Left lung (tissue), 10 donors: Measurements from ENCODE around the gene INPP5A. TPM values are rescaled to one million over a fixed set of nuclear protein-coding genes. Genes with fewer than 3 reads are reported as not detected.

ENCODE experiments used
- ATAC-seq: fragments of 200-7000 bp; cut with Tn5 transposase; one replicate; pipeline ENCODE4 v1.9.1; 2020; ENCODE audit warnings: moderate library complexity
- DNase-seq, 4 donors: peaks; one replicate each; pipeline ENCODE4 v3.0.0-alpha.2; 2013 to 2020
- H3K27ac ChIP-seq, 2 donors: fragments of 200-600 bp; sonication (generic) in 1 of 2; one replicate each; pipeline versions ENCODE4 v1.5.0 to v1.8.0; 2020 to 2021
- H3K27me3 ChIP-seq, 2 donors: fragments of 200-600 bp; sonication (generic) in 1 of 2; one replicate each; pipeline versions ENCODE4 v1.5.0 to v1.8.0; 2020 to 2021
- H3K36me3 ChIP-seq, 2 donors: fragments of 200-600 bp; sonication (generic) in 1 of 2; one replicate each; pipeline versions ENCODE4 v1.5.0 to v1.8.0; 2020 to 2021
- H3K4me1 ChIP-seq, 2 donors: fragments of 200-600 bp; one replicate each; pipeline ENCODE4 v1.8.0; 2021
- H3K4me3 ChIP-seq, 2 donors: fragments of 200-600 bp; sonication (generic) in 1 of 2; one replicate each; pipeline versions ENCODE4 v1.5.0 to v1.8.0; 2020 to 2021; ENCODE audit warnings: mild to moderate bottlenecking in 1 of 2
- H3K9me3 ChIP-seq, 2 donors: fragments of 200-600 bp; sonication (generic) in 1 of 2; one replicate each; pipeline versions ENCODE4 v1.5.0 to v1.8.0; 2020 to 2021
- intact Hi-C, 2 donors: fragments of 100-400 bp; cut with DNase I; formaldehyde crosslinking; loops; one replicate each; pipeline versions ENCODE4 v1.11.2 to v1.14.2; 2022
- polyA plus RNA-seq, 6 donors: library from polyadenylated mRNA; unstranded; fragments of 120-200 nt; gene quantifications; one replicate each; pipeline ENCODE4 v1.2.1, GENCODE V29; 2013; ENCODE audit not compliant: insufficient read length in 6 of 6
- total RNA-seq, 2 donors: library from RNA; stranded (reverse); fragmentation: NEBNext Ultra II Directional; extraction: Animal tissue kit (Norgen Biotek cat#: 25700); gene quantifications; one replicate each; pipeline ENCODE4 v1.2.1, GENCODE V29; 2021
- TF ChIP-seq, protein P1 (sequence below), 2 donors: fragments of 200-600 bp; sonication (generic) in 1 of 2; IDR thresholded peaks; one replicate each; pipeline versions ENCODE4 v1.5.0 to v1.8.0; 2021; ENCODE audit warnings: antibody characterized with exemption in 2 of 2
- donor health status: DM: no; HTN: yes; CAD: no.
- donor health status: DM: no; HTN: no; CAD: no.

Gene INPP5A
- total and polyA plus RNA-seq, 8 donors: 32.0 to 44.0 (median 36.8) TPM

DNA sequence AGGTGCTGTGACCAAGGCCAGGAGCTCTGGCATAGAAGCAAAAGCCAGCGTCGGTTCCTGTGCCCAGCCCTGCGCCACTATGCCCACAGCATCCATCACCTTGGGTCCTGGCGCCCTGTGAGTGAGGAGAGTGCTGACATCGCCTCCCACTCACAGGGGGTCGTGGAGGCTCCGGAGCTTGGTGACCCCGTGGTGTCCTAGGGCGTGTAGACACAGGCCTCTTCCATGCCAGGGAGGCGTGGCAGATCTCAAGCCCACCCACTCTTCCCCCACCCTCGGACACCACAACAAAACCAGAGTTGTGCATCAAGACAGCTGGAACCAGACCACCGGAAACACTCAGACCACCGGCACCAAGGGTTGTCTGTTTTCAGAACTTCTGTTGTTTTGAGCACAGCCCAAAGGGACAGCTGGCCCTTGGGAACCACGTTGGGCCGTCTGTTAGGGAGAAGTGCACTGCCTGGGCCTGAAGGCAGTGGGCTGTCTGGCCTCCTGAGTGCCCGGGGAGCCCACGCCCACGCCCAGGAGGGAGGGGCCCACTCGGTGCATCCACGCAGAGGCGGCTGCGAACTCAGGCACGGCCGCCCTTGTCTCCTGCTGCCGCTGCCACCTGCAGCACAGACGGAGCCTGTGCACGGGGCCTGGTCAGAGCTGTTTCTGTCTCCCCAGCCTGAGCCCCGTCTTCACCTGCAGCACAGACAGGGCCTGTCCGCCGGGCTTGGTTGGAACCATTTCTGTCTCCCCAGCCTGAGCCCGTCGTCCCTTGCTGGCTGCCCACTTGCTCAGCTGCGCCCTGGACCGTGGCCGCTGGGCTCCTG is 106.3 kb downstream of the INPP5A start:
- H3K9me3 ChIP-seq: no peaks in the 10 kb centered on the region
- DNase-seq: peak in 2 of 4 donors; percentile 22 to 69
- TF ChIP-seq, protein P1, sequence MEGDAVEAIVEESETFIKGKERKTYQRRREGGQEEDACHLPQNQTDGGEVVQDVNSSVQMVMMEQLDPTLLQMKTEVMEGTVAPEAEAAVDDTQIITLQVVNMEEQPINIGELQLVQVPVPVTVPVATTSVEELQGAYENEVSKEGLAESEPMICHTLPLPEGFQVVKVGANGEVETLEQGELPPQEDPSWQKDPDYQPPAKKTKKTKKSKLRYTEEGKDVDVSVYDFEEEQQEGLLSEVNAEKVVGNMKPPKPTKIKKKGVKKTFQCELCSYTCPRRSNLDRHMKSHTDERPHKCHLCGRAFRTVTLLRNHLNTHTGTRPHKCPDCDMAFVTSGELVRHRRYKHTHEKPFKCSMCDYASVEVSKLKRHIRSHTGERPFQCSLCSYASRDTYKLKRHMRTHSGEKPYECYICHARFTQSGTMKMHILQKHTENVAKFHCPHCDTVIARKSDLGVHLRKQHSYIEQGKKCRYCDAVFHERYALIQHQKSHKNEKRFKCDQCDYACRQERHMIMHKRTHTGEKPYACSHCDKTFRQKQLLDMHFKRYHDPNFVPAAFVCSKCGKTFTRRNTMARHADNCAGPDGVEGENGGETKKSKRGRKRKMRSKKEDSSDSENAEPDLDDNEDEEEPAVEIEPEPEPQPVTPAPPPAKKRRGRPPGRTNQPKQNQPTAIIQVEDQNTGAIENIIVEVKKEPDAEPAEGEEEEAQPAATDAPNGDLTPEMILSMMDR (IDR thresholded peaks at IDR 0.05): no peak
- H3K36me3 ChIP-seq: peaks cover 0 to 19% of the 10 kb centered on the region in 2 donors
- H3K4me1 ChIP-seq: no peaks in the 10 kb centered on the region
- no peak for ATAC-seq
- no peak overlapping the region for H3K27ac ChIP-seq
- H3K27me3 ChIP-seq: no peaks in the 10 kb centered on the region
- H3K4me3 ChIP-seq: no peak overlapping the region
- intact Hi-C loops: no loop called here

DNA sequence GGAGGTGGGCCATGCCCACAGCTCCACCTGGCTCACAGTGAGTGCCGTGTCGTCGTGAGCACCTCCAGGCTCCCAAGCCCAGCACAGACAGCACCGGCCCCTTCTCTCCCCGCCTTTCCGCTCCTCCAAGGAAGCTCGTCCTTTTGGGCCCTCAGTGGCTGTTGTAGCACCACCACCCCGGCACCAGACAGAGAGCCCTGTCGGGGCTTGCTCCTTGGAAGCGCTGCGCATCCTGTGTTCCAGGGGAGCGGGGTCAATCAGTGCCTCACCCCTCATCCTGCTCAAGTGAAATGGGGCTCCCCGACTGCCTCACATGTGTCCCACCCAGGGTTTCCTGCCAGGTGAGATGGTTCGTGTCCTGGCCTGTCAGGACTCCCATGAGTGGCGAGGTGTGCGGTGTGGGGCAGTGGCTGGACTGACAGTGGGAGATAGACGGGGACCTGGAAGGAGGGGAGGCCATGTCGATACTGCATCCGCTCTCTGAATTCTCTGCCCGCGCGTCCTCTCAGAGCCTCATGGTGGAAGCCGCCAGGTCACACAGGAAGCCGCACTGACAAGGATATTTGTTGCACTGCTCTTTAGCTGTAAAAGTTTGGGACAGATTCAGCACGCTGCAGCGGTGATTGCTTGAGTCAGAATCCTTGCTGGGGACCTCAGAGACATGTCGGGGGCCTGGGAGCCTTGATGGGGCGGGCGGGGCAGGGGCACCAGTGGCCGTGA is 107.1 kb downstream of the INPP5A start:
- no peak overlapping the region for H3K4me3 ChIP-seq
- no peaks in the 10 kb centered on the region for H3K4me1 ChIP-seq
- H3K27me3 ChIP-seq: no peaks in the 10 kb centered on the region
- H3K9me3 ChIP-seq: no peaks in the 10 kb centered on the region
- TF ChIP-seq, protein P1 (IDR thresholded peaks at IDR 0.05): no peak
- peaks cover 0 to 21% of the 10 kb centered on the region in 2 donors for H3K36me3 ChIP-seq
- no peak for ATAC-seq
- intact Hi-C loops: no loop called here
- DNase-seq: peak in 1 of 4 donors; percentile 49
- H3K27ac ChIP-seq: no peak overlapping the region

DNA sequence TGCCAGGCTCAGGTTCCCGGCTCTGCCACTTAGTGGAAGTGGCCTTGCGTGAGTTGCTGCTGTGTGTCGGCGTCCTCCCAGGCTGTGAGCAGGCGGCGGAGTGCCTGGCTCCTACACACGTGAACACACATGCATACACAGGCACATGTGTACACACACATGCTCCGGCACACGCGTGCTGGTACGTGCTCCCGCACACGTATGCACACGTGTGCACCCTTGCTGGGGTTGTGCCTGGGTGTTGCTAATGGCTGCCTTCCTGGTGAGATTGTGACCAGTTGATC is 107.6 kb downstream of the INPP5A start:
- DNase-seq (peak in 1 of 4 donors; percentile 68), ATAC-seq (no peak)
- Histone ChIP-seq H3K27ac (no peak overlapping the region), H3K4me1 (no peaks in the 10 kb centered on the region), H3K9me3 (no peaks in the 10 kb centered on the region), H3K27me3 (no peaks in the 10 kb centered on the region), H3K36me3 (peaks cover 0 to 26% of the 10 kb centered on the region in 2 donors), H3K4me3 (no peak overlapping the region)
- intact Hi-C loops: no loop called here
- TF ChIP-seq, protein P1 (IDR thresholded peaks at IDR 0.05): no peak

- H3K9me3 ChIP-seq: no peaks in the 10 kb centered on the region
- DNase-seq (peak in 1 of 4 donors; percentile 57), ATAC-seq (no peak)
- H3K27me3 ChIP-seq: no peaks in the 10 kb centered on the region
- H3K4me1 ChIP-seq: no peaks in the 10 kb centered on the region
- intact Hi-C loops: no loop called here
- TF ChIP-seq, protein P1 (IDR thresholded peaks at IDR 0.05): no peak
- H3K36me3 ChIP-seq: peaks cover 0 to 32% of the 10 kb centered on the region in 2 donors
- H3K27ac ChIP-seq: no peak overlapping the region
- H3K4me3 ChIP-seq: no peak overlapping the region
Measured at GRCh38 chr10:132645630-132646442, 108.2 kb downstream of the INPP5A start.
